Lower lobe of right lung (tissue), 2 donors: Measurements from ENCODE around the gene FBP2. TPM values are rescaled to one million over a fixed set of nuclear protein-coding genes. Genes with fewer than 3 reads are reported as not detected.

Experiments used
- ATAC-seq, 2 donors: fragments of 200-7000 bp; cut with Tn5 transposase; one replicate each; pipeline ENCODE4 v1.9.1; 2020 to 2022; ENCODE audit warnings: mild to moderate bottlenecking in 2 of 2, moderate library complexity in 2 of 2
- DNase-seq: peaks from one replicate; pipeline ENCODE4 v3.0.0-alpha.2; 2020
- H3K27ac ChIP-seq: fragments of 200-600 bp; one replicate; pipeline ENCODE4 v1.8.0; 2022
- H3K27me3 ChIP-seq: fragments of 200-600 bp; one replicate; pipeline ENCODE4 v1.8.0; 2022; ENCODE audit warnings: low read depth
- H3K36me3 ChIP-seq: fragments of 200-600 bp; one replicate; pipeline ENCODE4 v1.8.0; 2022; ENCODE audit warnings: mild to moderate bottlenecking
- H3K4me1 ChIP-seq: fragments of 200-600 bp; one replicate; pipeline ENCODE4 v1.8.0; 2022
- H3K4me3 ChIP-seq: fragments of 200-600 bp; one replicate; pipeline ENCODE4 v1.8.0; 2022; ENCODE audit warnings: mild to moderate bottlenecking
- H3K9me3 ChIP-seq: fragments of 200-600 bp; one replicate; pipeline ENCODE4 v1.8.0; 2022
- intact Hi-C: fragments of 100-400 bp; cut with DNase I; formaldehyde crosslinking; loops from one replicate; pipeline ENCODE4 v1.11.0; 2022
- total RNA-seq: library from RNA; stranded (reverse); fragmentation: NEBNext Ultra II Directional; extraction: Animal tissue kit (Norgen Biotek cat#: 25700); gene quantifications from one replicate; pipeline ENCODE4 v1.2.1, GENCODE V29; 2021
- TF ChIP-seq, protein P1 (sequence below): fragments of 200-600 bp; IDR thresholded peaks from one replicate; pipeline ENCODE4 v1.8.0; 2022; ENCODE audit warnings: antibody characterized with exemption, mild to moderate bottlenecking
- donor health status: DM: no; HTN: yes; CAD: no; lungs with severe emphysema.

Gene FBP2
- total RNA-seq, 1 donor from 2014 or later = not detected

DNA sequence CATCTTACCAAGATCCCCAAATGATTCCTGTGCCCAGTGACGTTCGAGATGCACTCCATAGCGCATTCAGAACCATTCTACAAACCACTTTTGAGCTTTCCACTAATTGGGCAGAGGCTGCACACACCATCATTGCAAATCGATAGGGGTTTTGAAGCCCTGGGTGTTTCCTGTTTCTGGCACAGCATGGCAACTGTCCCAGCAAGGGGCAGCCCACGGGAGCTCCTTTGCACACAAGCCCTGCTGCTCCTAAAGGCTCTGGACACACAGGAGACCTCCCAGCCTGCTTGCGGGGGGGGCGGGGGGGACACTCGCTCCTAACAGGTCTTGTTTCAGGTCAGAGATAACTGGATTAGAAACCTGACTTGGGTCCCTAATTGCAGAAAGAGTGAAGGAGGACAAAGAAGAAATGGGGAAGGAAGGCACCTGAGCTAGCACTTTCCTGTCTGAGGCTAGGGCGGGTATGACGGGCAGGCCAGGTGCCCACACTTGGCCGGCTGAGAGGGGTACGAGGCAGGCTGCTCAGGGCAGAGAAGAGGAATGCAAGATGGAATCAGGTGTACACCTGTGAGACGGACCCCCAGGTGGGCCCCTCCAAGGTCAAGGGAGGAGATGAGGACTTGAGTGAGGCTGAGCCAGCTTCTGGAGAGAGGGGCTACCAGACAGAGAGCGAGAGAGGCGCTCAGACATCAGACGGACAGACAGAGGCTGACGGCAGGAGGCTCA is 44.9 kb upstream of the FBP2 start:
- Histone ChIP-seq H3K4me3 (peak overlapping the region; percentile 82), H3K27me3 (no peaks in the 10 kb centered on the region), H3K9me3 (no peaks in the 10 kb centered on the region), H3K27ac (peak overlapping the region; percentile 86), H3K4me1 (peaks cover 36% of the 10 kb centered on the region), H3K36me3 (no peaks in the 10 kb centered on the region)
- peak; percentile 29 to 42 for ATAC-seq
- TF ChIP-seq, protein P1, sequence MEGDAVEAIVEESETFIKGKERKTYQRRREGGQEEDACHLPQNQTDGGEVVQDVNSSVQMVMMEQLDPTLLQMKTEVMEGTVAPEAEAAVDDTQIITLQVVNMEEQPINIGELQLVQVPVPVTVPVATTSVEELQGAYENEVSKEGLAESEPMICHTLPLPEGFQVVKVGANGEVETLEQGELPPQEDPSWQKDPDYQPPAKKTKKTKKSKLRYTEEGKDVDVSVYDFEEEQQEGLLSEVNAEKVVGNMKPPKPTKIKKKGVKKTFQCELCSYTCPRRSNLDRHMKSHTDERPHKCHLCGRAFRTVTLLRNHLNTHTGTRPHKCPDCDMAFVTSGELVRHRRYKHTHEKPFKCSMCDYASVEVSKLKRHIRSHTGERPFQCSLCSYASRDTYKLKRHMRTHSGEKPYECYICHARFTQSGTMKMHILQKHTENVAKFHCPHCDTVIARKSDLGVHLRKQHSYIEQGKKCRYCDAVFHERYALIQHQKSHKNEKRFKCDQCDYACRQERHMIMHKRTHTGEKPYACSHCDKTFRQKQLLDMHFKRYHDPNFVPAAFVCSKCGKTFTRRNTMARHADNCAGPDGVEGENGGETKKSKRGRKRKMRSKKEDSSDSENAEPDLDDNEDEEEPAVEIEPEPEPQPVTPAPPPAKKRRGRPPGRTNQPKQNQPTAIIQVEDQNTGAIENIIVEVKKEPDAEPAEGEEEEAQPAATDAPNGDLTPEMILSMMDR = no peak
- intact Hi-C loops = no loop called here
- DNase-seq = no peak

DNA sequence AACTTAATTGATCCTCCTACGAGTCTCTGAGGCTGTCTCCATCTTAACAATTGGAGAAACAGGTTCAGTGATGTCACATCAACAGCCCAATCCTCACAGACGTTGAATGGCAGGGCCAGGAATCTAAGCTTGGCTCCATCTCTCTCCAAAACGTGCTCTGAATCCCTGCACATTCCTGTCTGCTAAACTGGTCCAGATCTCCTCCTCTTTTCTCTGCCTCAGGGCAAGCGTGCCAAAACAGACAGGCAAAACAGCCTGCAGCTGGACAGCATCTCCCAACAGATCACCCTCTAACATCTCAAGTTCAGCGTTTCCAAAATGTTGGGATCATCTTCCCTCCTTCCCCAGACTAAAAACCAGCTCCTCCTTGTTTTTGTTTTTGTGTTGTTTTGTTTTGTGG is 39.1 kb upstream of the FBP2 start:
- no peaks in the 10 kb centered on the region for H3K9me3 ChIP-seq
- TF ChIP-seq, protein P1 = no peak
- no peaks in the 10 kb centered on the region for H3K27me3 ChIP-seq
- DNase-seq (no peak), ATAC-seq (no peak)
- H3K4me3 ChIP-seq = no peak overlapping the region
- H3K4me1 ChIP-seq = peaks cover 58% of the 10 kb centered on the region
- no peak overlapping the region for H3K27ac ChIP-seq
- intact Hi-C loops = no loop called here
- H3K36me3 ChIP-seq = no peaks in the 10 kb centered on the region

DNA sequence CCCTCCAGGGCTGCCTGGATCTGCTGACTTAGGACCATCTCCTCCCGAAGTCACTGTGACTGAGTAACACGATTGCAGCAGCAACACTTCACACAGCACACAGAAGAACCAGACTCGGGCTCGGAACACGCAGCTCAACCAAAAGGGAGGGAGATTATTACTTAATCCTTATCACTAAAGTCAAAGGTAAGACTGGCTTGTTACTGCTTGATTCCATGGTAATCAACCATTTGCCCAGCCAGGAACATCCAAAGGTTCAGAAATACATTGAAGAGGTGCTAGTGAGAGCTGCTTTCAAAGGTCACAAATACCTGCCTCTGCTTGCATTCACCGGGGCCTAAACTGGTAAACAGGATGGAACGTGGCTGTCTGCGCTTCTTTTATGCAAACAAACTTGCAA is 38.0 kb upstream of the FBP2 start:
- Histone ChIP-seq H3K27me3 (no peaks in the 10 kb centered on the region), H3K4me1 (peaks cover 47% of the 10 kb centered on the region), H3K9me3 (no peaks in the 10 kb centered on the region), H3K36me3 (no peaks in the 10 kb centered on the region), H3K27ac (peak overlapping the region; percentile 53), H3K4me3 (no peak overlapping the region)
- DNase-seq = no peak
- intact Hi-C loops = no loop called here
- peak; percentile 32 to 57 for ATAC-seq
- TF ChIP-seq, protein P1 = no peak

DNA sequence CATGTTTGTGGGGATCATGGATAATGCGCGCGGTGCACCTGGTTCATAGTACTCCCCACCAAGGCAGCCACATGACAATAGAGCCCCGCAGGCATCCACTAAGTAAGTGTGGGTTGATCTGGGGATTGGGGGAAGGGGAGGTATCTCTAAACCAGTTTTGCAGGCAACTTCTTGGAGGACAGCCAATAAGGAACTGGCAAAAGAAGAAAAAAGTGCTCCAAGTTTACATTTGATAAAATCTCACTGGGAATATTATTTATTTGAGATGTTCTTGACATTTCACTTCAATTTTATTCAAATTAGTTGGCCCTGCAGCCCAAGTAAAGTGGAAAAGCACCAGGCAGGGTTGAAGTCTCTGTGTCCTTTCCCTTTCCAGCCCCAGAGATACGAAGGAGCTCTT is 37.2 kb upstream of the FBP2 start:
- no peak overlapping the region for H3K4me3 ChIP-seq
- H3K4me1 ChIP-seq = peaks cover 46% of the 10 kb centered on the region
- intact Hi-C loops = no loop called here
- H3K36me3 ChIP-seq = no peaks in the 10 kb centered on the region
- no peaks in the 10 kb centered on the region for H3K27me3 ChIP-seq
- H3K27ac ChIP-seq = peak overlapping the region; percentile 53
- TF ChIP-seq, protein P1 = no peak
- ATAC-seq = peak; percentile 57 to 72
- no peak for DNase-seq
- no peaks in the 10 kb centered on the region for H3K9me3 ChIP-seq

DNA sequence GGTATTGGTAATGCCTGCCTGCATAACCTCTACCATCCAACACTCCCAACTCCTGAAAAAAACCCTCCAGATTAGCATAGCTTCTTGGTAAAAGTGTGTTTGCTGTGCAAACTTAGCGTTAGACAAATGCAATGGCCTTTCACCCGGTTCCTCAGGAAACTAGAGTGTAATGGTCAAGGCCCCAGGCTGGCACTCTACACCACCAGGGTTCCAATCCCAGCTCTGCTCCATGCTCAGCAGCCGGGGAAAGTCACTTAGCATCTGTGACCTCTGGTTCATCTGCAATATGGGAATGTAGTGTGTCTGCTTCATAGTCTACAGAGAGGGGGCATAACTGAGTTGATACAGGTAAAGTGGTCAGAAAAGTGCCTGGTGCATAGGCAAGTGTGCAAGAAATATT is 36.7 kb upstream of the FBP2 start:
- H3K36me3 ChIP-seq = no peaks in the 10 kb centered on the region
- no peaks in the 10 kb centered on the region for H3K27me3 ChIP-seq
- peaks cover 46% of the 10 kb centered on the region for H3K4me1 ChIP-seq
- peak overlapping the region; percentile 53 for H3K27ac ChIP-seq
- DNase-seq (no peak), ATAC-seq (peak in 1 of 2 donors; percentile 22)
- no peak overlapping the region for H3K4me3 ChIP-seq
- intact Hi-C loops = no loop called here
- no peaks in the 10 kb centered on the region for H3K9me3 ChIP-seq
- TF ChIP-seq, protein P1 = no peak
